ENCODE results near the gene AGBL1.
"Not testable (repeated sequence)": the region's sequence is repeated elsewhere in the genome, so short reads cannot be mapped to it uniquely, and the experiment has no call there.

DNA sequence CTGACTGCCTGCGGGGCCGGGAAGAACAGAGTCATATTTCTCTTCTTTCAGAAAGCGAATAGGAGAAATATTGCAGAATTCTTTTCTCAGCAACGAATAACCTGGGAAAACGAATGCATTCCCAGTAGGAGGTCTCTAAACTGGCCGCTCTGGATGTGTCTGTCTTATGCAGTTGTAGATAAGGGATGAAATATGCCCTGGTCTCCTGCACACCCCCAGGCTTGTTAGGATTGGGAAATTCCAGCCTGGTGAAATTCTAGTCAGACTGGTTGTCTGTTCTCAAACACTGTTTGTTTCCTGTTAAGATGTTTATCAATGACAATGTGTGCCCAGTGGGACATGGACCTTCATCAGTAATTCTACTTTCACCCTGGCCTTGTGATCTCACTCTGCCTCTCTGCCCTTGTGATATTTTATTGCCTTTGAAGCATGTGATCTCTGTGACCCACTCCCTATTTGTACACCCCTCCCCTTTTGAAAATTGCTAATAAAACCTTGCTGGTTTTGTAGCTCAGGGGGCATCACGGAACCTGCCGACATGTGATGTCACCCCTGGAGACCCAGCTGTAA is 385.9 kb downstream of the AGBL1 start:
- TF ChIP-seq, protein P1, sequence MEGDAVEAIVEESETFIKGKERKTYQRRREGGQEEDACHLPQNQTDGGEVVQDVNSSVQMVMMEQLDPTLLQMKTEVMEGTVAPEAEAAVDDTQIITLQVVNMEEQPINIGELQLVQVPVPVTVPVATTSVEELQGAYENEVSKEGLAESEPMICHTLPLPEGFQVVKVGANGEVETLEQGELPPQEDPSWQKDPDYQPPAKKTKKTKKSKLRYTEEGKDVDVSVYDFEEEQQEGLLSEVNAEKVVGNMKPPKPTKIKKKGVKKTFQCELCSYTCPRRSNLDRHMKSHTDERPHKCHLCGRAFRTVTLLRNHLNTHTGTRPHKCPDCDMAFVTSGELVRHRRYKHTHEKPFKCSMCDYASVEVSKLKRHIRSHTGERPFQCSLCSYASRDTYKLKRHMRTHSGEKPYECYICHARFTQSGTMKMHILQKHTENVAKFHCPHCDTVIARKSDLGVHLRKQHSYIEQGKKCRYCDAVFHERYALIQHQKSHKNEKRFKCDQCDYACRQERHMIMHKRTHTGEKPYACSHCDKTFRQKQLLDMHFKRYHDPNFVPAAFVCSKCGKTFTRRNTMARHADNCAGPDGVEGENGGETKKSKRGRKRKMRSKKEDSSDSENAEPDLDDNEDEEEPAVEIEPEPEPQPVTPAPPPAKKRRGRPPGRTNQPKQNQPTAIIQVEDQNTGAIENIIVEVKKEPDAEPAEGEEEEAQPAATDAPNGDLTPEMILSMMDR (IDR thresholded peaks at IDR 0.05; ENCODE audit: borderline replicate concordance, extremely low read depth, low read length, poor library complexity, severe bottlenecking), result not testable (repeated sequence)
- TF ChIP-seq EZH2 (IDR thresholded peaks at IDR 0.05; ENCODE audit: borderline replicate concordance, low read depth, low read length, severe bottlenecking), result not testable (repeated sequence)

Data from DND-41 (cell line).